IMR-90 (cell line): ENCODE measurements around the gene OR52M1. TPM values are rescaled to one million over a fixed set of nuclear protein-coding genes. Genes with fewer than 3 reads are reported as not detected.

Experiments used
- ATAC-seq: fragments of 200-7000 bp; cut with Tn5 transposase; 2 replicates; pipeline ENCODE4 v1.9.1; 2020; ENCODE audit warnings: low read depth, mild to moderate bottlenecking, moderate library complexity
- BruUV-seq: library from RNA; stranded (reverse); fragments of 400-500 nt; replicated peaks from 2 replicates; lab custom pipeline; 2021; lab: Mats Ljungman, UMichigan
- CTCF ChIA-PET: fragments of 300-600 bp; formaldehyde crosslinking; extraction: SDS; loops from one replicate; lab custom pipeline; 2021; ENCODE audit warnings: antibody characterized with exemption; lab: Yijun Ruan, JAX
- POLR2A ChIA-PET: fragments of 300-600 bp; sonication (Branson Sonifier 250); formaldehyde crosslinking; loops from one replicate; lab custom pipeline; 2022; ENCODE audit warnings: antibody characterized with exemption; ENCODE audit not compliant: unreplicated experiment; lab: Charles Lee
- DNase-seq: peaks from one replicate; pipeline ENCODE4 v3.0.0; 2013
- H2AFZ ChIP-seq: replicated peaks from 2 replicates; pipeline ENCODE3; 2013; ENCODE audit warnings: low read length, mild to moderate bottlenecking; ENCODE audit not compliant: poor library complexity
- H2AK5ac ChIP-seq: 2 replicates; pipeline ENCODE4 v1.6.1; 2013; ENCODE audit warnings: low read depth, low read length, inconsistent platforms
- H2AK9ac ChIP-seq: replicated peaks from 2 replicates; pipeline ENCODE3; 2013; ENCODE audit warnings: mild to moderate bottlenecking, low read depth, low read length, moderate library complexity; ENCODE audit not compliant: poor library complexity
- H2BK120ac ChIP-seq: 2 replicates; pipeline ENCODE4 v1.6.1; 2013; ENCODE audit warnings: low read depth, low read length, inconsistent platforms
- H2BK15ac ChIP-seq: 3 replicates; pipeline ENCODE4 v1.6.1; 2013; ENCODE audit warnings: low read depth, low read length, inconsistent platforms
- H2BK20ac ChIP-seq: 2 replicates; pipeline ENCODE4 v1.6.1; 2013; ENCODE audit warnings: low read depth, mild to moderate bottlenecking, inconsistent platforms, low read length, moderate library complexity
- H2BK5ac ChIP-seq: 2 replicates; pipeline ENCODE4 v1.6.1; 2013; ENCODE audit warnings: mild to moderate bottlenecking, low read depth, low read length, inconsistent platforms; ENCODE audit not compliant: poor library complexity, severe bottlenecking
- H3K14ac ChIP-seq: replicated peaks from 2 replicates; pipeline ENCODE4 v1.6.1; 2013; ENCODE audit warnings: low read depth, low read length, inconsistent platforms
- H3K18ac ChIP-seq: 2 replicates; pipeline ENCODE4 v1.6.1; 2013; ENCODE audit warnings: low read depth, low read length, control low read depth
- H3K23ac ChIP-seq: 2 replicates; pipeline ENCODE4 v1.6.1; 2013; ENCODE audit warnings: low read depth, low read length, inconsistent platforms
- H3K27ac ChIP-seq: 2 replicates; pipeline ENCODE4 v1.5.1; 2013; ENCODE audit warnings: mild to moderate bottlenecking, control low read depth, low read length; ENCODE audit not compliant: insufficient read depth
- H3K27me3 ChIP-seq: 2 replicates; pipeline ENCODE4 v1.6.1; 2013; ENCODE audit warnings: low read length; ENCODE audit not compliant: control insufficient read depth, insufficient read depth
- H3K36me3 ChIP-seq: 2 replicates; pipeline ENCODE4 v1.6.1; 2013; ENCODE audit warnings: low read length, mixed read lengths; ENCODE audit not compliant: control insufficient read depth, insufficient read depth
- H3K4ac ChIP-seq: 2 replicates; pipeline ENCODE4 v1.6.1; 2013; ENCODE audit warnings: low read depth, low read length, inconsistent platforms
- H3K4me1 ChIP-seq: 2 replicates; pipeline ENCODE4 v1.6.1; 2013; ENCODE audit warnings: low read length, mixed read lengths; ENCODE audit not compliant: control insufficient read depth, insufficient read depth
- H3K4me2 ChIP-seq: 2 replicates; pipeline ENCODE4 v1.6.1; 2013; ENCODE audit warnings: low read depth, mild to moderate bottlenecking, control low read depth, low read length, moderate library complexity
- H3K4me3 ChIP-seq: 2 replicates; pipeline ENCODE4 v1.5.1; 2013; ENCODE audit warnings: low read depth, mild to moderate bottlenecking, control low read depth, low read length, moderate library complexity; ENCODE audit not compliant: insufficient read depth
- H3K56ac ChIP-seq: 2 replicates; pipeline ENCODE4 v1.6.1; 2013; ENCODE audit warnings: low read length, inconsistent platforms; ENCODE audit not compliant: insufficient read depth; ENCODE audit errors: extremely low read depth
- H3K79me1 ChIP-seq, 2 experiments: 2 replicates each; pipeline ENCODE4 v1.6.1; 2013; ENCODE audit warnings: low read length in 2 of 2, inconsistent platforms in 1 of 2, low read depth in 1 of 2
- H3K9ac ChIP-seq: 2 replicates; pipeline ENCODE4 v1.6.1; 2013; ENCODE audit warnings: low read depth, low read length, control low read depth
- H3K9me1 ChIP-seq: 2 replicates; pipeline ENCODE4 v1.6.1; 2013; ENCODE audit warnings: low read length, inconsistent platforms; ENCODE audit not compliant: insufficient read depth
- H3K9me3 ChIP-seq: 2 replicates; pipeline ENCODE4 v1.6.1; 2013; ENCODE audit warnings: low read length; ENCODE audit not compliant: control insufficient read depth, insufficient read depth
- H4K20me1 ChIP-seq: 2 replicates; pipeline ENCODE4 v1.6.1; 2013; ENCODE audit warnings: low read length, inconsistent platforms; ENCODE audit not compliant: insufficient read depth
- H4K5ac ChIP-seq: 2 replicates; pipeline ENCODE4 v1.6.1; 2013; ENCODE audit warnings: mild to moderate bottlenecking, low read depth, low read length, control low read depth
- H4K8ac ChIP-seq, 2 experiments: 2 replicates each; pipeline ENCODE4 v1.6.1; 2013; ENCODE audit warnings: low read depth in 2 of 2, low read length in 2 of 2, control low read depth in 1 of 2, inconsistent platforms in 1 of 2
- H4K91ac ChIP-seq: 2 replicates; pipeline ENCODE4 v1.6.1; 2013; ENCODE audit warnings: low read depth, low read length, inconsistent platforms; ENCODE audit not compliant: insufficient read depth
- CEBPB ChIP-seq: IDR thresholded peaks from 2 replicates; pipeline ENCODE4 v1.6.1; 2012; ENCODE audit warnings: low read depth, low read length, improper control_type of control experiment
- CHD1 ChIP-seq: IDR thresholded peaks from 2 replicates; pipeline ENCODE4 v1.6.1; 2012; ENCODE audit warnings: low read depth, low read length, improper control_type of control experiment
- CTCF ChIP-seq: conservative IDR thresholded peaks from 2 replicates; pipeline ENCODE4 v1.5.1; 2012; ENCODE audit warnings: mild to moderate bottlenecking, low read depth, low read length, improper control_type of control experiment
- FOS ChIP-seq: fragments of 150-350 bp; IDR thresholded peaks from 2 replicates; pipeline ENCODE4 v1.6.1; 2016; ENCODE audit warnings: low read depth, low read length
- MAFK ChIP-seq: IDR thresholded peaks from 2 replicates; pipeline ENCODE4 v1.6.1; 2012; ENCODE audit warnings: low read depth, low read length, improper control_type of control experiment
- MXI1 ChIP-seq: IDR thresholded peaks from 2 replicates; pipeline ENCODE4 v1.6.1; 2012; ENCODE audit warnings: low read depth, mild to moderate bottlenecking, low read length, moderate library complexity, borderline replicate concordance
- NFE2L2 ChIP-seq: fragments of 150-350 bp; IDR thresholded peaks from 2 replicates; pipeline ENCODE4 v1.6.1; 2016; ENCODE audit warnings: low read depth, mild to moderate bottlenecking, low read length
- POLR2A ChIP-seq: IDR thresholded peaks from 2 replicates; pipeline ENCODE4 v1.6.1; 2012; ENCODE audit warnings: mild to moderate bottlenecking, low read depth, low read length
- RCOR1 ChIP-seq: IDR thresholded peaks from 2 replicates; pipeline ENCODE4 v1.6.1; 2012; ENCODE audit warnings: mild to moderate bottlenecking, low read length, improper control_type of control experiment; ENCODE audit not compliant: insufficient replicate concordance
- SMC3 ChIP-seq: fragments of 150-350 bp; IDR thresholded peaks from 2 replicates; pipeline ENCODE4 v1.6.1; 2016; ENCODE audit warnings: low read depth, mild to moderate bottlenecking, antibody characterized with exemption, low read length, moderate library complexity
- WGBS, 2 experiments: methylation state at CpG; one replicate each; pipeline versions ENCODE4 v1.1.5 to v1.1.7; 2013; ENCODE audit warnings: missing lambda C conversion rate in 2 of 2; ENCODE audit not compliant: insufficient read length in 1 of 2; ENCODE audit errors: extremely low coverage in 2 of 2; 5-methylcytosine and 5-hydroxymethylcytosine counted together
- dilution Hi-C: fragments of 300-500 bp; cut with HindIII; formaldehyde crosslinking; loops from one replicate; pipeline ENCODE4 v1.14.3; 2018; ENCODE audit warnings: low sequenced_read_pairs; ENCODE audit not compliant: unreplicated experiment
- in situ Hi-C: fragments of 300-500 bp; cut with MboI; formaldehyde crosslinking; loops from 3 replicates; pipeline ENCODE4 v1.14.3; 2019; ENCODE audit warnings: low sequenced_read_pairs, inconsistent platforms, mixed read lengths
- intact Hi-C: fragments of 100-400 bp; cut with micrococcal nuclease; formaldehyde crosslinking; loops from 2 replicates; pipeline ENCODE4 v1.10.0; 2022
- polyA plus RNA-seq, 3 experiments: library from polyadenylated mRNA; depleted of rRNA; stranded (reverse); fragments of >200 nt; gene quantifications; 2 replicates each; pipeline ENCODE4 v1.2.3, GENCODE V29; 2012; ENCODE audit warnings: low replicate concordance in 1 of 3
- total RNA-seq: library from RNA; depleted of rRNA; stranded (reverse); fragments of >200 nt; gene quantifications from 2 replicates; pipeline ENCODE4 v1.2.3, GENCODE V29; 2012
- TF ChIP-seq, protein P1 (sequence below): fragments of 150-350 bp; IDR thresholded peaks from 2 replicates; pipeline ENCODE4 v1.6.1; 2017; ENCODE audit warnings: mild to moderate bottlenecking, antibody characterized with exemption, low read length, low read depth

The OR52M1 gene
- total and polyA plus RNA-seq, 2 of the 4 experiments (the other 2 are of a cell fraction): not detected

DNA sequence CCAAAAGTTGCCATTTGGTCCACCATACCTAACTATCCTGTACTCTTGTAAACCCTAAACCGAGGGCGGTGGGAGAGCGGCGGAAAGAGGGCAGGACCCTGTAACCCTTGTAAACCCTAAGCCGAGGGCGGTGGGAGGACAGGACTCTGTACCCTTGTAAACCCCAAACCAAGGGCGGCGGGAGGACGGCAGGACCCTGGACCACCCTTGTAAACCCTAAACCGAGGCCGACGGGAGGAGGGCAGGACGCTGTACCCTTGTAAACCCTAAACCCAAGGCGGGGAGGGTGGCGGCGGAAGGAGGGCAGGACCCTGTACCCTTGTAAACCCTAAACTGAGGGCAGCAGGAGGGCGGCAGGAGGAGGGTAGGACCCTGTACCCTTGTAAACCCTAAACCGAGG is 24.1 kb downstream of the OR52M1 start:
- no TSS peak for BruUV-seq
- dilution Hi-C loops: no loop called here
- H2BK120ac ChIP-seq: no peak overlapping the region
- ChIA-PET POLR2A (no interaction called here), CTCF (no interaction called here)
- H2AK5ac ChIP-seq: no peak overlapping the region
- H3K56ac ChIP-seq: no peak overlapping the region
- no peak overlapping the region for H2AFZ ChIP-seq
- H3K9ac ChIP-seq: no peak overlapping the region
- no peak overlapping the region for H3K23ac ChIP-seq
- H2BK20ac ChIP-seq: no peak overlapping the region
- ATAC-seq (no peak), DNase-seq (no peak)
- H4K20me1 ChIP-seq: no peaks in the 10 kb centered on the region
- H3K27me3 ChIP-seq: no peaks in the 10 kb centered on the region
- no peaks in the 10 kb centered on the region for H3K9me1 ChIP-seq
- no peaks in the 10 kb centered on the region for H3K79me1 ChIP-seq
- H2AK9ac ChIP-seq: no peak overlapping the region
- H3K4me3 ChIP-seq: no peak overlapping the region
- intact Hi-C loops: no loop called here
- in situ Hi-C loops: no loop called here
- H2BK5ac ChIP-seq: no peak overlapping the region
- no peak overlapping the region for H4K8ac ChIP-seq
- no peak overlapping the region for H3K14ac ChIP-seq
- H3K18ac ChIP-seq: no peak overlapping the region
- no peak overlapping the region for H3K4me2 ChIP-seq
- no peaks in the 10 kb centered on the region for H3K4me1 ChIP-seq
- H4K91ac ChIP-seq: no peak overlapping the region
- no CpG with 5 or more reads among the region's 18 CpGs for WGBS, 2 experiments
- no peaks in the 10 kb centered on the region for H3K9me3 ChIP-seq
- TF ChIP-seq CEBPB: no peak
- no peak for TF ChIP-seq CHD1
- TF ChIP-seq POLR2A: no peak
- TF ChIP-seq SMC3: no peak
- no peak for TF ChIP-seq MAFK
- TF ChIP-seq NFE2L2: no peak
- no peak for TF ChIP-seq FOS
- TF ChIP-seq, protein P1, sequence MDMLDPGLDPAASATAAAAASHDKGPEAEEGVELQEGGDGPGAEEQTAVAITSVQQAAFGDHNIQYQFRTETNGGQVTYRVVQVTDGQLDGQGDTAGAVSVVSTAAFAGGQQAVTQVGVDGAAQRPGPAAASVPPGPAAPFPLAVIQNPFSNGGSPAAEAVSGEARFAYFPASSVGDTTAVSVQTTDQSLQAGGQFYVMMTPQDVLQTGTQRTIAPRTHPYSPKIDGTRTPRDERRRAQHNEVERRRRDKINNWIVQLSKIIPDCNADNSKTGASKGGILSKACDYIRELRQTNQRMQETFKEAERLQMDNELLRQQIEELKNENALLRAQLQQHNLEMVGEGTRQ: no peak
- no peak for TF ChIP-seq CTCF
- no peak for TF ChIP-seq RCOR1
- no peak for TF ChIP-seq MXI1
- H4K5ac ChIP-seq: no peak overlapping the region
- no peaks in the 10 kb centered on the region for H3K36me3 ChIP-seq
- no peak overlapping the region for H3K27ac ChIP-seq
- no peak overlapping the region for H2BK15ac ChIP-seq
- H3K4ac ChIP-seq: no peak overlapping the region
